Measurements from ENCODE around the gene KL. TPM values are rescaled to one million over a fixed set of nuclear protein-coding genes. Genes with fewer than 3 reads are reported as not detected.

KL gene
- total and polyA plus RNA-seq, 2 of the 8 experiments (the other 6 are each of a cell fraction or from before 2014, with no cell fraction given), result 0.02 TPM; not detected in 1

DNA sequence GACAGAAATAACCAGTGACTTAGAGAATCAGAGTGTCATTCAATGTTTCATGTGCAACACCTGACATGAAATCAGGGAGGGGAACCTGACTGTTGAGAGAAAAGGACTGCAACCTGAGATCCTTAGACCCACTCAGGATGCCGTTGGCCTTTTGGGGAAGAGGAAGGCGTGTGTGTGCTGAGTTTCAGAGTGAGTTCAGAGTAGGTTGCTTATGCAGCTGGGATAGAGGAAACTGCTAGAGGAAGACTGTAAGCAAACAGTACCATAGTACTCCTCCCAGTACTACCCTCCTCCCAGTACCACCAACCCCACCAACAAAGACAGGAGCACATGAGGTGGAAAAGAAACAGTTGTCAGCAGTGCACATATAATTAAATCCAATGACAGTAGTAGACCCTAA, 63.7 kb downstream of the KL start:
- DNase-seq (ENCODE audit: low read depth in 1 of 2, low spot score in 2 of 2) (no peak), FAIRE-seq (no peak)
- WGBS, 2 experiments (ENCODE audit: extremely low coverage in 1 of 2, insufficient coverage in 1 of 2, insufficient read length in 1 of 2, insufficient replicate concordance in 2 of 2, low coverage in 1 of 2, low lambda C conversion rate in 2 of 2, missing lambda C conversion rate in 1 of 2), result 88% methylated on average over 2 of the region's 2 CpGs; no CpG with 5 or more reads in 1 of the 2 experiments
- H4K91ac ChIP-seq (replicated peaks; ENCODE audit: insufficient read length, low read length), result no peak overlapping the region
- H3K4me1 ChIP-seq (replicated peaks in 1 of 4; ENCODE audit: control insufficient read depth in 3 of 4, insufficient read depth in 4 of 4, low read length in 3 of 4), result no peaks in the 10 kb centered on the region
- no peak overlapping the region for H2BK20ac ChIP-seq (ENCODE audit: low read length)
- H2AK5ac ChIP-seq (ENCODE audit: low read depth, low read length), result no peak overlapping the region
- H3K14ac ChIP-seq (ENCODE audit: insufficient read length), result no peak overlapping the region
- no peak overlapping the region for H3K27ac ChIP-seq (ENCODE audit: low read depth, low read length)
- no peak overlapping the region for H3K18ac ChIP-seq (ENCODE audit: extremely low read depth, low read length)
- H3K36me3 ChIP-seq (ENCODE audit: control insufficient read depth in 2 of 4, insufficient read depth in 4 of 4, low read length in 3 of 4), result no peaks in the 10 kb centered on the region
- no peaks in the 10 kb centered on the region for H3K79me1 ChIP-seq (ENCODE audit: low read depth, low read length)
- H4K5ac ChIP-seq (ENCODE audit: insufficient read length, low read depth, low read length), result no peak overlapping the region
- H2BK5ac ChIP-seq (ENCODE audit: low read depth, low read length), result peak overlapping the region; percentile 40
- no peak overlapping the region for H3K23ac ChIP-seq (ENCODE audit: insufficient read length)
- H3K9me3 ChIP-seq (ENCODE audit: insufficient read depth in 2 of 2, low read depth in 1 of 2, low read length in 1 of 2), result no peaks in the 10 kb centered on the region
- H3K9ac ChIP-seq (replicated peaks in 1 of 4; ENCODE audit: extremely low read depth in 1 of 4, low read depth in 3 of 4, low read length in 3 of 4), result no peak overlapping the region
- H3K79me2 ChIP-seq (ENCODE audit: control insufficient read depth in 1 of 2, insufficient read depth in 2 of 2, low read length in 2 of 2), result no peaks in the 10 kb centered on the region
- no peak overlapping the region for H3K56ac ChIP-seq (replicated peaks; ENCODE audit: insufficient read length, low read depth, low read length)
- H2BK12ac ChIP-seq (ENCODE audit: low read depth, low read length), result no peak overlapping the region
- no peaks in the 10 kb centered on the region for H4K20me1 ChIP-seq (replicated peaks in 1 of 2; ENCODE audit: control insufficient read depth in 1 of 2, insufficient read depth in 2 of 2, low read length in 2 of 2)
- 0 out of 7 replicates have a peak, but pooled peaks cover 0 to 2% (median 0%) of the 10 kb centered on the region in 4 experiments for H3K27me3 ChIP-seq (replicated peaks in 1 of 4; ENCODE audit: control insufficient read depth in 3 of 4, extremely low read depth in 1 of 4, insufficient read depth in 3 of 4, low read length in 3 of 4)
- POLR2A ChIA-PET (ENCODE audit: partially characterized antibody), result no interaction called here
- no peak overlapping the region for H3K4me3 ChIP-seq (ENCODE audit: extremely low read depth in 1 of 4, insufficient read depth in 2 of 4, low read depth in 3 of 4, low read length in 4 of 4)
- CTCF ChIA-PET (ENCODE audit: partially characterized antibody), result no interaction called here
- H2BK120ac ChIP-seq (replicated peaks; ENCODE audit: low read depth, low read length), result no peak overlapping the region
- H4K8ac ChIP-seq (ENCODE audit: extremely low read depth, insufficient read depth, low read length), result no peak overlapping the region
- no peak overlapping the region for H2BK15ac ChIP-seq (ENCODE audit: low read length)
- H3K23me2 ChIP-seq (ENCODE audit: low read depth, low read length), result no peaks in the 10 kb centered on the region
- no peak overlapping the region for H3K4ac ChIP-seq (replicated peaks; ENCODE audit: insufficient read length, low read depth, low read length)
- no peak overlapping the region for H3K4me2 ChIP-seq (ENCODE audit: insufficient read depth in 1 of 2, low read depth in 2 of 2, low read length in 2 of 2)
- no peak overlapping the region for H2AFZ ChIP-seq (ENCODE audit: low read length)
- no peak for TF ChIP-seq GTF2F1 (IDR thresholded peaks at IDR 0.05; ENCODE audit: borderline replicate concordance, low read depth, low read length)
- TF ChIP-seq, protein P1, sequence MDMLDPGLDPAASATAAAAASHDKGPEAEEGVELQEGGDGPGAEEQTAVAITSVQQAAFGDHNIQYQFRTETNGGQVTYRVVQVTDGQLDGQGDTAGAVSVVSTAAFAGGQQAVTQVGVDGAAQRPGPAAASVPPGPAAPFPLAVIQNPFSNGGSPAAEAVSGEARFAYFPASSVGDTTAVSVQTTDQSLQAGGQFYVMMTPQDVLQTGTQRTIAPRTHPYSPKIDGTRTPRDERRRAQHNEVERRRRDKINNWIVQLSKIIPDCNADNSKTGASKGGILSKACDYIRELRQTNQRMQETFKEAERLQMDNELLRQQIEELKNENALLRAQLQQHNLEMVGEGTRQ (IDR thresholded peaks at IDR 0.05; ENCODE audit: low read length), result no peak
- TF ChIP-seq CTCF (IDR thresholded peaks at IDR 0.05; ENCODE audit: control extremely low read depth in 1 of 3, insufficient read depth in 1 of 3, low read depth in 1 of 3, low read length in 3 of 3), result no peak
- no peak for TF ChIP-seq TCF12 (IDR thresholded peaks at IDR 0.05; ENCODE audit: low read depth, low read length)
- no peak for TF ChIP-seq TAF1 (IDR thresholded peaks at IDR 0.05; ENCODE audit: low read depth, low read length)
- no peak for TF ChIP-seq NANOG (IDR thresholded peaks at IDR 0.05; ENCODE audit: insufficient read depth, low read depth, low read length, poor library complexity, severe bottlenecking)
- TF ChIP-seq YY1 (IDR thresholded peaks at IDR 0.05; ENCODE audit: low read depth, low read length), result no peak
- no peak for TF ChIP-seq CBX5 (IDR thresholded peaks at IDR 0.05; ENCODE audit: low read depth, low read length)
- no peak for TF ChIP-seq POU5F1 (IDR thresholded peaks at IDR 0.05; ENCODE audit: low read depth, low read length)
- TF ChIP-seq BACH1 (IDR thresholded peaks at IDR 0.05; ENCODE audit: low read length), result no peak
- TF ChIP-seq KDM4A (IDR thresholded peaks at IDR 0.05; ENCODE audit: low read depth, low read length, severe bottlenecking), result no peak
